ENCODE results near the gene OARD1. TPM values are rescaled to one million over a fixed set of nuclear protein-coding genes. Genes with fewer than 3 reads are reported as not detected.

OARD1 gene
- polyA plus RNA-seq, 1 of the 3 experiments (the other 2 are of a cell fraction) = 5.6 TPM

GRCh38 chr6:41037107-41037900, 34.9 kb downstream of the OARD1 start:
- Histone ChIP-seq H3K4me1 (ENCODE audit: control insufficient read depth in 1 of 2, insufficient read depth in 2 of 2, low read depth in 1 of 2, low read length in 1 of 2) (no peaks in the 10 kb centered on the region; a peak in 1 of 4 replicates), H3K9ac (no peak overlapping the region), H2AFZ (ENCODE audit: low read depth) (no peak overlapping the region), H4K20me1 (ENCODE audit: insufficient read depth) (no peaks in the 10 kb centered on the region), H3K27ac (ENCODE audit: low read depth in 2 of 2, low read length in 1 of 2) (no peak overlapping the region), H3K79me2 (ENCODE audit: insufficient read depth) (no peaks in the 10 kb centered on the region), H3K36me3 (replicated peaks in 1 of 2; ENCODE audit: control insufficient read depth in 1 of 2, insufficient read depth in 2 of 2, low read length in 1 of 2) (no peaks in the 10 kb centered on the region), H3K9me2 (no peaks in the 10 kb centered on the region), H3K4me2 (no peak overlapping the region), H3K27me3 (ENCODE audit: insufficient read depth) (no peaks in the 10 kb centered on the region), H3F3A (replicated peaks; ENCODE audit: insufficient read depth) (no peaks in the 10 kb centered on the region), H3K4me3 (ENCODE audit: low read depth in 2 of 2, low read length in 1 of 2) (no peak overlapping the region), H3K9me3 (no peaks in the 10 kb centered on the region)
- TF ChIP-seq TAF1 (IDR thresholded peaks at IDR 0.05; ENCODE audit: borderline replicate concordance, low read depth, low read length) (no peak), REST (IDR thresholded peaks at IDR 0.05; ENCODE audit: low read depth, low read length) (no peak)
- POLR2A ChIA-PET = interaction anchor here (0.6 kb wide), 1 partner anchor 1726 kb away, joined by 4 read pairs; no protein-coding TSS in a partner anchor
- 83% methylated on average over 13 of the region's 13 CpGs for WGBS (ENCODE audit: low lambda C conversion rate)
- CTCF ChIA-PET = interaction anchor here (0.9 to 3.0 kb wide), 6 partner anchors 9 to 31 kb away, joined by 4 to 26 read pairs (median 4); no protein-coding TSS in a partner anchor
- DNase-seq = no peak

- no peaks in the 10 kb centered on the region for H3K79me2 ChIP-seq (ENCODE audit: insufficient read depth)
- no peak overlapping the region for H3K9ac ChIP-seq
- no peaks in the 10 kb centered on the region for H4K20me1 ChIP-seq (ENCODE audit: insufficient read depth)
- no peaks in the 10 kb centered on the region for H3K27me3 ChIP-seq (ENCODE audit: insufficient read depth)
- H3K27ac ChIP-seq (ENCODE audit: low read depth in 2 of 2, low read length in 1 of 2) = no peak overlapping the region
- 91% methylated on average over 2 of the region's 2 CpGs for WGBS (ENCODE audit: low lambda C conversion rate)
- no peak overlapping the region for H3K4me2 ChIP-seq
- H3K4me1 ChIP-seq (ENCODE audit: control insufficient read depth in 1 of 2, insufficient read depth in 2 of 2, low read depth in 1 of 2, low read length in 1 of 2) = no peaks in the 10 kb centered on the region; a peak in 1 of 4 replicates
- no peaks in the 10 kb centered on the region for H3K9me3 ChIP-seq
- CTCF ChIA-PET = interaction anchor here (0.9 to 3.0 kb wide), 8 partner anchors 9 to 31 kb away, joined by 3 to 26 read pairs (median 4); no protein-coding TSS in a partner anchor
- POLR2A ChIA-PET = no interaction called here
- no peaks in the 10 kb centered on the region for H3K9me2 ChIP-seq
- H3K4me3 ChIP-seq (ENCODE audit: low read depth in 2 of 2, low read length in 1 of 2) = no peak overlapping the region
- no peak overlapping the region for H2AFZ ChIP-seq (ENCODE audit: low read depth)
- TF ChIP-seq POLR2AphosphoS5 (IDR thresholded peaks at IDR 0.05; ENCODE audit: low read depth, low read length) (no peak), CTCF (IDR thresholded peaks at IDR 0.05) (no peak), CHD2 (IDR thresholded peaks at IDR 0.05; ENCODE audit: low read length, partially characterized antibody) (no peak), TAF1 (IDR thresholded peaks at IDR 0.05; ENCODE audit: borderline replicate concordance, low read depth, low read length) (no peak), GABPA (IDR thresholded peaks at IDR 0.05; ENCODE audit: low read depth) (no peak), YY1 (IDR thresholded peaks at IDR 0.05; ENCODE audit: low read depth) (no peak), USF1 (IDR thresholded peaks at IDR 0.05; ENCODE audit: borderline replicate concordance, low read depth) (no peak), ELF1 (IDR thresholded peaks at IDR 0.05) (no peak)
- H3K36me3 ChIP-seq (replicated peaks in 1 of 2; ENCODE audit: control insufficient read depth in 1 of 2, insufficient read depth in 2 of 2, low read length in 1 of 2) = no peaks in the 10 kb centered on the region
- DNase-seq = no peak
- H3F3A ChIP-seq (replicated peaks; ENCODE audit: insufficient read depth) = no peaks in the 10 kb centered on the region
Measured at GRCh38 chr6:41036601-41037000, 35.6 kb downstream of the OARD1 start.
